Measurements from ENCODE around the gene TOMM34. TPM values are rescaled to one million over a fixed set of nuclear protein-coding genes. Genes with fewer than 3 reads are reported as not detected.

TOMM34 gene
- total RNA-seq, 2 experiments from 2014 or later, result 38.6 to 48.2 TPM

- Histone ChIP-seq H3K79me2 (ENCODE audit: insufficient read depth, low read depth, low read length) (peaks cover 37% of the 10 kb centered on the region), H3K9me3 (ENCODE audit: low read length) (no peaks in the 10 kb centered on the region), H2AFZ (ENCODE audit: low read length) (no peak overlapping the region), H4K20me1 (ENCODE audit: insufficient read depth, low read length) (peaks cover 5% of the 10 kb centered on the region; the same call in 1 of the 2 replicates), H3K4me2 (ENCODE audit: low read length) (peak overlapping the region; percentile 82), H3K36me3 (ENCODE audit: insufficient read depth, low read length) (peaks cover 45% of the 10 kb centered on the region), H3K27ac (ENCODE audit: low read depth, low read length, poor library complexity, severe bottlenecking) (no peak overlapping the region), H3K4me1 (ENCODE audit: insufficient read depth, low read length, poor library complexity, severe bottlenecking) (peaks cover 62% of the 10 kb centered on the region), H3K9me2 (ENCODE audit: insufficient read depth, low read length) (no peaks in the 10 kb centered on the region), H3K4me3 (ENCODE audit: low read depth, low read length, poor library complexity, severe bottlenecking) (peak overlapping the region; percentile 81)
- intact Hi-C loops (cut with micrococcal nuclease; ENCODE audit: unreplicated experiment), result no loop called here
- no peak for DNase-seq (ENCODE audit: low spot score)
- ChIA-PET POLR2A (interaction anchor here (0.6 to 2.8 kb wide), 5 partner anchors 11 to 18 kb away, joined by 4 to 17 read pairs (median 5); no protein-coding TSS in a partner anchor), CTCF (ENCODE audit: unreplicated experiment) (interaction anchor here (0.9 kb wide), 1 partner anchor 308 kb away, joined by 3 read pairs; the partner anchor contains the start of gene ADA)
- BruUV-seq (replicated peaks), result TSS peak; percentile 68
- TF ChIP-seq EZH2phosphoT487 (IDR thresholded peaks at IDR 0.05; ENCODE audit: borderline replicate concordance, low read depth, low read length) (no peak), CTCF (conservative IDR thresholded peaks at IDR 0.05; ENCODE audit: low read length) (no peak)
These were observed 1.0 kb downstream of the TOMM34 start for GRCh38 chr20:44959082-44959637.

- POLR2A ChIA-PET, result interaction anchor here (0.7 to 1.6 kb wide), 5 partner anchors 17 to 341 kb away, joined by 3 to 5 read pairs (median 4); no protein-coding TSS in a partner anchor
- no TSS peak for BruUV-seq (replicated peaks)
- intact Hi-C loops (cut with micrococcal nuclease; ENCODE audit: unreplicated experiment), result no loop called here
These were observed 1.9 kb downstream of the TOMM34 start for GRCh38 chr20:44958276-44958675.

More at GRCh38 chr20:44958276-44958675, 1.9 kb downstream of the TOMM34 start:
- TF ChIP-seq EZH2phosphoT487 (IDR thresholded peaks at IDR 0.05; ENCODE audit: borderline replicate concordance, low read depth, low read length) (no peak), CTCF (conservative IDR thresholded peaks at IDR 0.05; ENCODE audit: low read length) (no peak)
- Histone ChIP-seq H3K9me3 (ENCODE audit: low read length) (no peaks in the 10 kb centered on the region), H3K4me1 (ENCODE audit: insufficient read depth, low read length, poor library complexity, severe bottlenecking) (peaks cover 53% of the 10 kb centered on the region), H4K20me1 (ENCODE audit: insufficient read depth, low read length) (peaks cover 5% of the 10 kb centered on the region; the same call in 1 of the 2 replicates), H3K9me2 (ENCODE audit: insufficient read depth, low read length) (no peaks in the 10 kb centered on the region), H2AFZ (ENCODE audit: low read length) (no peak overlapping the region), H3K27ac (ENCODE audit: low read depth, low read length, poor library complexity, severe bottlenecking) (no peak overlapping the region), H3K36me3 (ENCODE audit: insufficient read depth, low read length) (peaks cover 54% of the 10 kb centered on the region), H3K4me2 (ENCODE audit: low read length) (peak overlapping the region; percentile 82), H3K4me3 (ENCODE audit: low read depth, low read length, poor library complexity, severe bottlenecking) (peak overlapping the region; percentile 81), H3K79me2 (ENCODE audit: insufficient read depth, low read depth, low read length) (peaks cover 37% of the 10 kb centered on the region)
- CTCF ChIA-PET (ENCODE audit: unreplicated experiment), result interaction anchor here (0.9 kb wide), 1 partner anchor 307 kb away, joined by 3 read pairs; the partner anchor contains the start of gene ADA
- no peak for DNase-seq (ENCODE audit: low spot score)

Data from OCI-LY7 (cell line).